ENCODE data around the gene LAS1L. TPM values are rescaled to one million over a fixed set of nuclear protein-coding genes. Genes with fewer than 3 reads are reported as not detected.
"Not testable (repeated sequence)": the region's sequence is repeated elsewhere in the genome, so short reads cannot be mapped to it uniquely, and the experiment has no call there.

The LAS1L gene
- total and polyA plus RNA-seq, 4 donors = 15.5 to 27.0 (median 23.1) TPM

DNA sequence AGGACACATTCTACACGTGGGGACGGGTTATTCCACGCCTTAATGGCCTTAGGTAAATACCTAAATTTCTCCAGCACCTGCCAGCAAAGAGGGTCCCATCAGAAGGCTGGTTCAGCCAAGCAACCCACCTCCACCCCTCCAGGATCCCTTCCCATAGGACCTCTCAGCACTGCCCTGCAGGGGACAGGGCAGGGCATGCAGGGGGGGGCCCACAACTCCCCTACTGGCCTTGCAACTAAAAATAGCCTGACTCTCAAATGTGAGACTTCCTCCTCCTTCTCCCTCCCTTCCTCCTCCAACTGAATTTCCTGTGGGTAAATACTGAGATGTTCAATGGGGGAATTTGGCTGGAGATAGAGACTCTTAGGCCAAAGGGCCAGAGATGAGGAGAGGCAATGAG, 6.3 kb downstream of the LAS1L start:
- Histone ChIP-seq H3K36me3 (ENCODE audit: control insufficient read depth in 4 of 4, insufficient read depth in 4 of 4, low read length in 4 of 4) (peaks cover 0 to 20% (median 8%) of the 10 kb centered on the region in 4 donors), H3K9me3 (ENCODE audit: control insufficient read depth in 4 of 4, insufficient read depth in 3 of 4, low read length in 3 of 4) (peaks cover 0 to 3% (median under 1%) of the 10 kb centered on the region in 4 donors), H3K4me1 (ENCODE audit: control insufficient read depth in 5 of 5, insufficient read depth in 5 of 5, low read length in 5 of 5) (peaks cover 0 to 4% (median 0%) of the 10 kb centered on the region in 5 donors), H3K9ac (ENCODE audit: insufficient read depth in 1 of 2, low read length in 2 of 2) (no peak overlapping the region), H3K27me3 (ENCODE audit: control insufficient read depth in 3 of 3, insufficient read depth in 3 of 3, low read length in 2 of 3) (no peaks in the 10 kb centered on the region), H3K27ac (ENCODE audit: low read depth in 1 of 2, low read length in 1 of 2) (no peak overlapping the region), H3K4me3 (no peak overlapping the region)
- TF ChIP-seq, protein P1, sequence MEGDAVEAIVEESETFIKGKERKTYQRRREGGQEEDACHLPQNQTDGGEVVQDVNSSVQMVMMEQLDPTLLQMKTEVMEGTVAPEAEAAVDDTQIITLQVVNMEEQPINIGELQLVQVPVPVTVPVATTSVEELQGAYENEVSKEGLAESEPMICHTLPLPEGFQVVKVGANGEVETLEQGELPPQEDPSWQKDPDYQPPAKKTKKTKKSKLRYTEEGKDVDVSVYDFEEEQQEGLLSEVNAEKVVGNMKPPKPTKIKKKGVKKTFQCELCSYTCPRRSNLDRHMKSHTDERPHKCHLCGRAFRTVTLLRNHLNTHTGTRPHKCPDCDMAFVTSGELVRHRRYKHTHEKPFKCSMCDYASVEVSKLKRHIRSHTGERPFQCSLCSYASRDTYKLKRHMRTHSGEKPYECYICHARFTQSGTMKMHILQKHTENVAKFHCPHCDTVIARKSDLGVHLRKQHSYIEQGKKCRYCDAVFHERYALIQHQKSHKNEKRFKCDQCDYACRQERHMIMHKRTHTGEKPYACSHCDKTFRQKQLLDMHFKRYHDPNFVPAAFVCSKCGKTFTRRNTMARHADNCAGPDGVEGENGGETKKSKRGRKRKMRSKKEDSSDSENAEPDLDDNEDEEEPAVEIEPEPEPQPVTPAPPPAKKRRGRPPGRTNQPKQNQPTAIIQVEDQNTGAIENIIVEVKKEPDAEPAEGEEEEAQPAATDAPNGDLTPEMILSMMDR (IDR thresholded peaks at IDR 0.05; ENCODE audit: control extremely low read depth, extremely low read depth) = no peak
- 48 to 53% methylated on average over 3 of the region's 3 CpGs for WGBS, 2 donors
- DNase-seq (no peak), ATAC-seq (ENCODE audit: insufficient read depth, low FRiP score) (no peak)

GRCh38 chrX:65524139-65524538, 10.4 kb downstream of the LAS1L start:
- no peak overlapping the region for H3K4me3 ChIP-seq
- no peaks in the 10 kb centered on the region for H3K27me3 ChIP-seq (ENCODE audit: control insufficient read depth in 3 of 3, insufficient read depth in 3 of 3, low read length in 2 of 3)
- TF ChIP-seq, protein P1 (IDR thresholded peaks at IDR 0.05; ENCODE audit: control extremely low read depth, extremely low read depth) = no peak
- no peaks in the 10 kb centered on the region for H3K9me3 ChIP-seq (ENCODE audit: control insufficient read depth in 4 of 4, insufficient read depth in 3 of 4, low read length in 3 of 4)
- H3K36me3 ChIP-seq (ENCODE audit: control insufficient read depth in 4 of 4, insufficient read depth in 4 of 4, low read length in 4 of 4) = peaks cover 0 to 25% (median 17%) of the 10 kb centered on the region in 4 donors
- H3K27ac ChIP-seq (ENCODE audit: low read depth in 1 of 2, low read length in 1 of 2) = no peak overlapping the region
- ATAC-seq (ENCODE audit: insufficient read depth, low FRiP score) (no peak), DNase-seq (no peak)
- no peak overlapping the region for H3K9ac ChIP-seq (ENCODE audit: insufficient read depth in 1 of 2, low read length in 2 of 2)
- WGBS, 2 donors = 84 to 98% methylated on average over 9 of the region's 9 CpGs
- H3K4me1 ChIP-seq (ENCODE audit: control insufficient read depth in 5 of 5, insufficient read depth in 5 of 5, low read length in 5 of 5) = no peaks in the 10 kb centered on the region

GRCh38 chrX:65522739-65523372, 11.7 kb downstream of the LAS1L start:
- ATAC-seq (ENCODE audit: insufficient read depth, low FRiP score) (no peak), DNase-seq (no peak)
- Histone ChIP-seq H3K36me3 (ENCODE audit: control insufficient read depth in 4 of 4, insufficient read depth in 4 of 4, low read length in 4 of 4) (peaks cover 0 to 26% (median 13%) of the 10 kb centered on the region in 4 donors), H3K4me3 (no peak overlapping the region), H3K27ac (ENCODE audit: low read depth in 1 of 2, low read length in 1 of 2) (no peak overlapping the region), H3K9me3 (ENCODE audit: control insufficient read depth in 4 of 4, insufficient read depth in 3 of 4, low read length in 3 of 4) (no peaks in the 10 kb centered on the region), H3K9ac (ENCODE audit: insufficient read depth in 1 of 2, low read length in 2 of 2) (no peak overlapping the region), H3K27me3 (ENCODE audit: control insufficient read depth in 3 of 3, insufficient read depth in 3 of 3, low read length in 2 of 3) (no peaks in the 10 kb centered on the region), H3K4me1 (ENCODE audit: control insufficient read depth in 5 of 5, insufficient read depth in 5 of 5, low read length in 5 of 5) (no peaks in the 10 kb centered on the region)
- TF ChIP-seq, protein P1 (IDR thresholded peaks at IDR 0.05; ENCODE audit: control extremely low read depth, extremely low read depth) = no peak
- WGBS, 2 donors = 73 to 77% methylated on average over 3 of the region's 3 CpGs

DNA sequence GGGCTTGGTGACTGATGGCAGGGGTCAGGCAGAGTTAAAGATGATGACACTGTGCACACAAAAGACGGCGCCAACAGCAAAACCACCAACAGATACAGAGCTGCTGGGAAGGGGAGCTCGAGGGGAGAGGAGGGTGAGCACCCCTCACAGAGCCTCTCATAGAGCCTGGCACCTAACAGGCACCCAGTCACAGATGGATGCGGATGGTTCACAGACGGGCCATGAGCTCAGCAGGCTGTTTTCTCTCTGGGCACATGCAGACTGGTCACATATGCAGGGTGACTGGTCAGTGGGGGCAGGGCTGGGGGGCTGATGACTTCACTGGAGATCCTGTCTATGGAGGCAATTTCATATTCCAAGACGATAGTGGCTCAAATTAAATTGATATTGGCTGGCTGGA, 15.1 kb downstream of the LAS1L start:
- WGBS, 2 donors = 69 to 93% methylated on average over 4 of the region's 6 CpGs
- H3K36me3 ChIP-seq (ENCODE audit: control insufficient read depth in 4 of 4, insufficient read depth in 4 of 4, low read length in 4 of 4) = peaks cover 7 to 26% (median 18%) of the 10 kb centered on the region in 4 donors

DNA sequence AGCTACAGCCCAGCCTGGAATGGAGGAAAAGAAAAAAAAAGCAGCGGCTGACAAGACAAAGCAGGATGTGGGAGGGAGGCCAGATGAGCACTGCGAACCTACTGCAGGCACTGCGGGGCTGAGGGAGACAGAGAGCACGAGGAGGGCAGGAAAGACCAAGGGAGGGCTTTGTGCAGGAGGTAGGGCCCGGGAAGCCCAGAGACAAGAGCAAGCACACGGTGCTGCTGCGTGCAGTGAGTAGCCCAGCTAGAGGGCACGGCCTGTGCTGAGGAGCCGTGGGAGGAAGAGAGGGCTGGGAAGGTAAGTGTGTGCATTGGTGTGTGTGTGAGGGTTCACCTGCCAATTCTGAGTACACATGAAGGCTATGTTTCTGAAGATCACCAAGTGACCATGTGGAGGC, 15.6 kb downstream of the LAS1L start:
- not testable (repeated sequence) for ATAC-seq (ENCODE audit: insufficient read depth, low FRiP score); H3K4me1 ChIP-seq (ENCODE audit: control insufficient read depth in 5 of 5, insufficient read depth in 5 of 5, low read length in 5 of 5); DNase-seq; H3K27ac ChIP-seq (ENCODE audit: low read depth in 1 of 2, low read length in 1 of 2); H3K9ac ChIP-seq (ENCODE audit: insufficient read depth in 1 of 2, low read length in 2 of 2); H3K27me3 ChIP-seq (ENCODE audit: control insufficient read depth in 3 of 3, insufficient read depth in 3 of 3, low read length in 2 of 3); H3K4me3 ChIP-seq; H3K9me3 ChIP-seq (ENCODE audit: control insufficient read depth in 4 of 4, insufficient read depth in 3 of 4, low read length in 3 of 4)
- WGBS, 2 donors = 78 to 79% methylated on average over 4 of the region's 9 CpGs
- peaks cover 11 to 25% (median 20%) of the 10 kb centered on the region in 4 donors for H3K36me3 ChIP-seq (ENCODE audit: control insufficient read depth in 4 of 4, insufficient read depth in 4 of 4, low read length in 4 of 4)

More for the DNA sequence above, 15.1 kb downstream of the LAS1L start:
- DNase-seq; H3K9me3 ChIP-seq (ENCODE audit: control insufficient read depth in 4 of 4, insufficient read depth in 3 of 4, low read length in 3 of 4); H3K4me1 ChIP-seq (ENCODE audit: control insufficient read depth in 5 of 5, insufficient read depth in 5 of 5, low read length in 5 of 5); H3K27ac ChIP-seq (ENCODE audit: low read depth in 1 of 2, low read length in 1 of 2); H3K27me3 ChIP-seq (ENCODE audit: control insufficient read depth in 3 of 3, insufficient read depth in 3 of 3, low read length in 2 of 3); H3K9ac ChIP-seq (ENCODE audit: insufficient read depth in 1 of 2, low read length in 2 of 2); ATAC-seq (ENCODE audit: insufficient read depth, low FRiP score); H3K4me3 ChIP-seq: not testable (repeated sequence)

Data from lung (tissue), 12 donors.